ENCODE measurements around the gene LRRC4C. TPM values are rescaled to one million over a fixed set of nuclear protein-coding genes. Genes with fewer than 3 reads are reported as not detected.

The LRRC4C gene
- total RNA-seq, 1 experiment from 2014 or later: not detected

DNA sequence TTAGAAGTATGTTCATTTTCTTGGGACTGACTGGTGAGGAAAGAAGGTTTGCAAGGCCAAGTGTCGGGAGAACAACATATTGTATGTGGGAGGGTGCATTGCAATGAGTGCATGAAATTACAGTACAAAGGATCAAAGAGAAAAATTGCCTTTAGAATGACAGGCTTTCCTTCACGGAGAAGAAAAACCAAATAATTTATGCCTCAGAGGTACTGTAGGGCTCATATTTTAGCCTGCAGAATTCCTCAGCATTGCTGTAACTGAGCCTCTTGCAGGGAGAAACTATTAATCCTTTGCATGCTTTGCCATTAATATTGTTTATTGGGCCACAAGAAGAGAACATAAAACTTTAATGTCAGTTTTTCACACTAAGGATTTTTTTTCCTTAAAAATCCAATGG, 60.1 kb downstream of the LRRC4C start:
- Mint-ChIP-seq H3K4me1 (ENCODE audit: low read depth, unreplicated experiment) (no peaks in the 10 kb centered on the region), H3K27ac (ENCODE audit: unreplicated experiment) (no peak overlapping the region), H3K27me3 (ENCODE audit: unreplicated experiment) (no peaks in the 10 kb centered on the region), H3K4me3 (ENCODE audit: low read depth, unreplicated experiment) (no peak overlapping the region), H3K9me3 (ENCODE audit: low read depth, unreplicated experiment) (peaks cover 16% of the 10 kb centered on the region), H3K36me3 (ENCODE audit: insufficient read depth, unreplicated experiment) (no peaks in the 10 kb centered on the region)
- CTCF ChIA-PET: no interaction called here
- no TSS peak for BruUV-seq (replicated peaks)
- TF ChIP-seq, protein P1, sequence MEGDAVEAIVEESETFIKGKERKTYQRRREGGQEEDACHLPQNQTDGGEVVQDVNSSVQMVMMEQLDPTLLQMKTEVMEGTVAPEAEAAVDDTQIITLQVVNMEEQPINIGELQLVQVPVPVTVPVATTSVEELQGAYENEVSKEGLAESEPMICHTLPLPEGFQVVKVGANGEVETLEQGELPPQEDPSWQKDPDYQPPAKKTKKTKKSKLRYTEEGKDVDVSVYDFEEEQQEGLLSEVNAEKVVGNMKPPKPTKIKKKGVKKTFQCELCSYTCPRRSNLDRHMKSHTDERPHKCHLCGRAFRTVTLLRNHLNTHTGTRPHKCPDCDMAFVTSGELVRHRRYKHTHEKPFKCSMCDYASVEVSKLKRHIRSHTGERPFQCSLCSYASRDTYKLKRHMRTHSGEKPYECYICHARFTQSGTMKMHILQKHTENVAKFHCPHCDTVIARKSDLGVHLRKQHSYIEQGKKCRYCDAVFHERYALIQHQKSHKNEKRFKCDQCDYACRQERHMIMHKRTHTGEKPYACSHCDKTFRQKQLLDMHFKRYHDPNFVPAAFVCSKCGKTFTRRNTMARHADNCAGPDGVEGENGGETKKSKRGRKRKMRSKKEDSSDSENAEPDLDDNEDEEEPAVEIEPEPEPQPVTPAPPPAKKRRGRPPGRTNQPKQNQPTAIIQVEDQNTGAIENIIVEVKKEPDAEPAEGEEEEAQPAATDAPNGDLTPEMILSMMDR (IDR thresholded peaks at IDR 0.05; ENCODE audit: unreplicated experiment): no peak
- intact Hi-C loops (cut with micrococcal nuclease; ENCODE audit: unreplicated experiment): no loop called here
- DNase-seq: no peak

DNA sequence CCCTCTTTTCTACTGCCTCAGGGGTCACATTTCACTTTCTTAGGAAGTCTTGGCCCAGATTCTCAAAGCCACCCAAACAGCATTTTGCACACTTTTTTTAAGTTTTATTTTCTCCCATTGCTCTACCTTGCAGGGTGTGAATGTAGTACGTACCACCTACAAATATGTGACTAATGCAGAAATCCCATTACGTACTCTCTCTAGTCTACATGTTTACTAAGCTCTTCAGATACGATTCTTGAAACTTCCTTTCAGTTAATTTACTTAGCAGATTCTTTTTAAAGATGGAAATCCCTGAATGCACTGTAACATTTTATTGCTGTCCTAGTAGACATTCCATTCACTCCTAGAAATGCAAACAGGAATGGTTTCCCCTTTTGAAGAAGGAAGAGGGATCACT, 61.3 kb downstream of the LRRC4C start:
- H3K4me3 Mint-ChIP-seq (ENCODE audit: low read depth, unreplicated experiment): no peak overlapping the region
- no peak for DNase-seq
- intact Hi-C loops (cut with micrococcal nuclease; ENCODE audit: unreplicated experiment): no loop called here
- CTCF ChIA-PET: no interaction called here
- no TSS peak for BruUV-seq (replicated peaks)
- H3K27ac Mint-ChIP-seq (ENCODE audit: unreplicated experiment): no peak overlapping the region
- no peaks in the 10 kb centered on the region for H3K36me3 Mint-ChIP-seq (ENCODE audit: insufficient read depth, unreplicated experiment)
- no peaks in the 10 kb centered on the region for H3K27me3 Mint-ChIP-seq (ENCODE audit: unreplicated experiment)
- H3K9me3 Mint-ChIP-seq (ENCODE audit: low read depth, unreplicated experiment): peaks cover 14% of the 10 kb centered on the region
- H3K4me1 Mint-ChIP-seq (ENCODE audit: low read depth, unreplicated experiment): no peaks in the 10 kb centered on the region
- TF ChIP-seq, protein P1 (IDR thresholded peaks at IDR 0.05; ENCODE audit: unreplicated experiment): no peak

DNA sequence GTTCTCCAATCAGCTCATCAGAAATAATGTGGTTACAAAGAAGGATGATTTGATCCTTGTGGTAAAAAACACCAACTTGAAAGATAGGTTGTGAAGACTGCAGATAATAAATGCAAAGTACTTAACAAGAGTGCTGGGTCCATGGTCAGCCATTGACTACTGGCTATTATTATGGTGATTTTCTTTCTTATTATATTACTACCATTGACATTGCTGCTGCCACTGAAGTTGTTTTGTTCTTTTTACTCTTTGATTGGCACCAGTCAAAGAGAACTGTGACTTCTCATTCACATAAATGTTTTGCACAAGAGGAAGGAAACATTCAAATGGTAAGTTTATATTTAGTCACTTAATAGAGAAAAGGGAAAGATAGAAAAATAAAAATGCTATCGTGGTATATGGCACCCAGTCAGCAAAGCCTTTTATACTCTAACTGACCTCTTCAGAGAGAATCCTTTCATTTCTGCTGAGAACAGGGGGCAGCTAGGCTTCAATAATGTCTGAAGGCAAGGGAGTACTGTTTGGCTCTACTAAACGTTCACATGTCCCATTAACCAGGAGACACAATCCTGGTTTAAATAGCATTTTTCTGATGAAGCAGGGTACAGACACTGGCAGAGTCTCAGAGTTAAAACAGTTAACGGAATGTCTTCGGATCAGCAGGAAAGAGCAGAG, 64.8 kb downstream of the LRRC4C start:
- Mint-ChIP-seq H3K27ac (ENCODE audit: unreplicated experiment) (no peak overlapping the region), H3K36me3 (ENCODE audit: insufficient read depth, unreplicated experiment) (no peaks in the 10 kb centered on the region), H3K4me1 (ENCODE audit: low read depth, unreplicated experiment) (no peaks in the 10 kb centered on the region), H3K4me3 (ENCODE audit: low read depth, unreplicated experiment) (no peak overlapping the region), H3K9me3 (ENCODE audit: low read depth, unreplicated experiment) (peaks cover 6% of the 10 kb centered on the region), H3K27me3 (ENCODE audit: unreplicated experiment) (no peaks in the 10 kb centered on the region)
- DNase-seq: no peak
- TF ChIP-seq, protein P1 (IDR thresholded peaks at IDR 0.05; ENCODE audit: unreplicated experiment): no peak
- CTCF ChIA-PET: no interaction called here
- intact Hi-C loops (cut with micrococcal nuclease; ENCODE audit: unreplicated experiment): no loop called here
- BruUV-seq (replicated peaks): no TSS peak

DNA sequence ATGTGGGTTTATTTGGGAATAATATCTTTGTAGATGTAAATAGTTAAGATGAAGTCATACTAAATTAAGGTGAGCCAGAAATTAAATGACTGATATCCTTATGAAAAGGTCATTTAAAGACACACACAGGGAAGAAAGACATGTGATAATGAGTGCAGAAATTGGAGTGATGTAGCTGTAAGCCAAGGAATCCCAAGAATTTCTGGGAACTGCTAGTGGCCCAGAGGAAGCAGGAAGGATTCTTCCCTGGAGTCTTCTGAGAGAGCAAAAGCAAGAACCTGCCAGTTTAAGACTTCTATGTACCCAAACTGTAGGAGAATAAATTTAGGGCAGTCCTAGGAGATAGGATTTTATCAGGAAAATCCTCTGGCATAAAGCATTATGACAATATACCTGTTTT, 66.9 kb downstream of the LRRC4C start:
- Mint-ChIP-seq H3K27ac (ENCODE audit: unreplicated experiment) (no peak overlapping the region), H3K36me3 (ENCODE audit: insufficient read depth, unreplicated experiment) (no peaks in the 10 kb centered on the region), H3K4me1 (ENCODE audit: low read depth, unreplicated experiment) (no peaks in the 10 kb centered on the region), H3K4me3 (ENCODE audit: low read depth, unreplicated experiment) (no peak overlapping the region), H3K27me3 (ENCODE audit: unreplicated experiment) (no peaks in the 10 kb centered on the region), H3K9me3 (ENCODE audit: low read depth, unreplicated experiment) (peaks cover 11% of the 10 kb centered on the region)
- CTCF ChIA-PET: no interaction called here
- TF ChIP-seq, protein P1 (IDR thresholded peaks at IDR 0.05; ENCODE audit: unreplicated experiment): no peak
- no peak for DNase-seq
- no TSS peak for BruUV-seq (replicated peaks)
- intact Hi-C loops (cut with micrococcal nuclease; ENCODE audit: unreplicated experiment): no loop called here
